PC-9 (cell line): ENCODE results near the gene SLAMF8. TPM values are rescaled to one million over a fixed set of nuclear protein-coding genes. Genes with fewer than 3 reads are reported as not detected.

Experiments
- Bru-seq: library from RNA; stranded (reverse); fragments of 400-500 nt; gene quantifications from one replicate; lab custom pipeline; 2021; lab: Mats Ljungman, UMichigan
- BruChase-seq, 2 experiments: library from RNA; stranded (reverse); fragments of 400-500 nt; gene quantifications; one replicate each; lab custom pipeline; 2021; lab: Mats Ljungman, UMichigan
- BruUV-seq: library from RNA; stranded (reverse); fragments of 400-500 nt; replicated peaks from 2 replicates; lab custom pipeline; 2021; lab: Mats Ljungman, UMichigan
- CTCF ChIA-PET: fragments of 300-600 bp; sonication (Branson Sonifier 250); formaldehyde crosslinking; loops from one replicate; lab custom pipeline; 2022; ENCODE audit warnings: antibody characterized with exemption; lab: Charles Lee
- POLR2A ChIA-PET: fragments of 300-600 bp; sonication (Branson Sonifier 250); formaldehyde crosslinking; loops from one replicate; lab custom pipeline; 2022; ENCODE audit warnings: antibody characterized with exemption; ENCODE audit not compliant: unreplicated experiment; lab: Charles Lee
- DNase-seq, 2 experiments: peaks; one replicate each; pipeline versions ENCODE4 v3.0.0 to v3.0.0-alpha.2; 2015 to 2022; ENCODE audit warnings: mixed read lengths in 1 of 2
- H2AFZ ChIP-seq: fragments of 200-600 bp; sonication (generic); 2 replicates; pipeline ENCODE4 v1.8.1; 2017; ENCODE audit warnings: antibody characterized with exemption
- H3F3A ChIP-seq: fragments of 200-600 bp; sonication (generic); 2 replicates; pipeline ENCODE4 v1.8.1; 2017; ENCODE audit warnings: antibody characterized with exemption, mild to moderate bottlenecking, low read depth; ENCODE audit not compliant: insufficient read depth
- H3K27ac ChIP-seq: fragments of 200-600 bp; sonication (generic); 2 replicates; pipeline ENCODE4 v1.6.1; 2016; ENCODE audit warnings: mixed run types
- H3K27me3 ChIP-seq: fragments of 200-600 bp; sonication (generic); 2 replicates; pipeline ENCODE4 v1.6.1; 2016; ENCODE audit warnings: low read depth, mixed run types; ENCODE audit not compliant: insufficient read depth
- H3K36me3 ChIP-seq: fragments of 200-600 bp; sonication (generic); 2 replicates; pipeline ENCODE4 v1.6.1; 2016; ENCODE audit warnings: low read depth, mixed run types
- H3K4me1 ChIP-seq: fragments of 200-600 bp; sonication (generic); replicated peaks from 2 replicates; pipeline ENCODE4 v1.6.1; 2016; ENCODE audit warnings: mixed run types; ENCODE audit not compliant: insufficient read depth
- H3K4me2 ChIP-seq: fragments of 200-600 bp; sonication (generic); 2 replicates; pipeline ENCODE4 v1.6.1; 2017; ENCODE audit warnings: mixed run types
- H3K4me3 ChIP-seq: fragments of 200-600 bp; sonication (generic); 2 replicates; pipeline ENCODE4 v1.6.1; 2016; ENCODE audit warnings: mixed run types
- H3K79me2 ChIP-seq: fragments of 200-600 bp; sonication (generic); 2 replicates; pipeline ENCODE4 v1.6.1; 2017; ENCODE audit warnings: low read depth, mixed run types
- H3K9me2 ChIP-seq: fragments of 200-600 bp; sonication (generic); 2 replicates; pipeline ENCODE4 v1.8.1; 2017; ENCODE audit warnings: mild to moderate bottlenecking; ENCODE audit not compliant: insufficient read depth
- H3K9me3 ChIP-seq: fragments of 200-600 bp; sonication (generic); 2 replicates; pipeline ENCODE4 v1.8.1; 2016; ENCODE audit warnings: low read depth; ENCODE audit not compliant: insufficient read depth
- H4K20me1 ChIP-seq: fragments of 200-600 bp; sonication (generic); 2 replicates; pipeline ENCODE4 v1.8.1; 2017; ENCODE audit not compliant: insufficient read depth
- EZH2 ChIP-seq: fragments of 200-600 bp; sonication (generic); IDR thresholded peaks from 2 replicates; pipeline ENCODE4 v1.8.0; 2017; ENCODE audit warnings: antibody characterized with exemption, low read depth
- intact Hi-C: fragments of 100-400 bp; cut with micrococcal nuclease; formaldehyde crosslinking; loops from one replicate; pipeline ENCODE4 v1.10.0; 2022; ENCODE audit not compliant: unreplicated experiment
- long read RNA-seq: library from polyadenylated mRNA; stranded (forward); transcript quantifications from one replicate; pipeline ENCODE4 v2.0.0, GENCODE V29; 2022
- total RNA-seq: library from RNA; stranded (reverse); gene quantifications from 2 replicates; pipeline ENCODE4 v1.2.3, GENCODE V29; 2021
- TF ChIP-seq, protein P1 (sequence below): fragments of 200-600 bp; sonication (generic); conservative IDR thresholded peaks from 2 replicates; pipeline ENCODE4 v1.6.1; 2017; ENCODE audit warnings: mixed run types, antibody characterized with exemption, mild to moderate bottlenecking, moderate library complexity

The SLAMF8 gene
- total RNA-seq (not detected in 2 replicates), Bru-seq, nascent RNA (not detected), BruChase-seq, experiment 1, labeled RNA remaining after a 2-hour chase (not detected), BruChase-seq, experiment 2, labeled RNA remaining after a 6-hour chase (not detected)
- long read RNA-seq = 0 reads

DNA sequence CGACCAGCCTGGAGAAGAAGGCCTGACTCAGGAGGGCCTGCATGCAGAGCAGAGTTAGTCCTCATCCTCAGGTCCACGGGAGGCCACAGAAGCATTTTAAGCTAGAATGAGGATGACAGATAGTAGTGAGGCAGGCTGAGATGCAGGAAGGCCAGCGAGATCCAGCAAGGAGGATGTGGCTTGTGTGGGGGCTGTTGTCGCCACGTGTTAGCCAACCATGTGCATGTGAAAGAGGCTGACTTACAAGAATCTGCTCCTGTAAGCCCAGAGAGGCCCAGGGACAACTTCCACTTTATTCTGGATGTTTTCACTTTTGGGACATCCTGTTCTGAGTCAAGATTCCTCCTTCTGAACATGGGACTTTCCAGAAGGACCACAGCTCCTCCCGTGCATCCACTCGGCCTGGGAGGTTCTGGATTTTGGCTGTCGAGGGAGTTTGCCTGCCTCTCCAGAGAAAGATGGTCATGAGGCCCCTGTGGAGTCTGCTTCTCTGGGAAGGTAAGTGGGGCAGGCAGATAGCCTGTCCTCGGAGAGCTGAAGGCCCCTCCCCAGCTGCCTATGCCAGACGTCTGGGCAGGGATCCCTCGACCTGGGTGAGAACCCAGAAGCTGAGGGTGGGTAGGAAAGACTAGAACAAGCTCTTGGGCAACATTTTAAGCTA, at the start of gene SLAMF8:
SLAMF8 (plus strand) TSS at position 433 of the 661 bp plus-strand sequence; CDS start at position 459, 26 bp downstream.
- H3K36me3 ChIP-seq = no peaks in the 10 kb centered on the region
- no peak within 1 kb of the TSS for H3K27ac ChIP-seq
- H3K9me2 ChIP-seq = no peaks in the 10 kb centered on the region
- H4K20me1 ChIP-seq = no peaks in the 10 kb centered on the region
- no peaks in the 10 kb centered on the region for H3K9me3 ChIP-seq
- no peak within 1 kb of the TSS for H2AFZ ChIP-seq
- ChIA-PET POLR2A (no interaction called here), CTCF (no interaction called here)
- H3K4me3 ChIP-seq = no peak within 1 kb of the TSS
- no peaks in the 10 kb centered on the region for H3K79me2 ChIP-seq
- peaks cover 21% of the 10 kb centered on the region for H3K27me3 ChIP-seq
- no peak for TF ChIP-seq EZH2
- TF ChIP-seq, protein P1, sequence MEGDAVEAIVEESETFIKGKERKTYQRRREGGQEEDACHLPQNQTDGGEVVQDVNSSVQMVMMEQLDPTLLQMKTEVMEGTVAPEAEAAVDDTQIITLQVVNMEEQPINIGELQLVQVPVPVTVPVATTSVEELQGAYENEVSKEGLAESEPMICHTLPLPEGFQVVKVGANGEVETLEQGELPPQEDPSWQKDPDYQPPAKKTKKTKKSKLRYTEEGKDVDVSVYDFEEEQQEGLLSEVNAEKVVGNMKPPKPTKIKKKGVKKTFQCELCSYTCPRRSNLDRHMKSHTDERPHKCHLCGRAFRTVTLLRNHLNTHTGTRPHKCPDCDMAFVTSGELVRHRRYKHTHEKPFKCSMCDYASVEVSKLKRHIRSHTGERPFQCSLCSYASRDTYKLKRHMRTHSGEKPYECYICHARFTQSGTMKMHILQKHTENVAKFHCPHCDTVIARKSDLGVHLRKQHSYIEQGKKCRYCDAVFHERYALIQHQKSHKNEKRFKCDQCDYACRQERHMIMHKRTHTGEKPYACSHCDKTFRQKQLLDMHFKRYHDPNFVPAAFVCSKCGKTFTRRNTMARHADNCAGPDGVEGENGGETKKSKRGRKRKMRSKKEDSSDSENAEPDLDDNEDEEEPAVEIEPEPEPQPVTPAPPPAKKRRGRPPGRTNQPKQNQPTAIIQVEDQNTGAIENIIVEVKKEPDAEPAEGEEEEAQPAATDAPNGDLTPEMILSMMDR = no peak
- no peaks in the 10 kb centered on the region for H3F3A ChIP-seq
- no peak for DNase-seq
- no peaks in the 10 kb centered on the region for H3K4me1 ChIP-seq
- intact Hi-C loops = no loop called here
- BruUV-seq = no TSS peak
- H3K4me2 ChIP-seq = no peak within 1 kb of the TSS

DNA sequence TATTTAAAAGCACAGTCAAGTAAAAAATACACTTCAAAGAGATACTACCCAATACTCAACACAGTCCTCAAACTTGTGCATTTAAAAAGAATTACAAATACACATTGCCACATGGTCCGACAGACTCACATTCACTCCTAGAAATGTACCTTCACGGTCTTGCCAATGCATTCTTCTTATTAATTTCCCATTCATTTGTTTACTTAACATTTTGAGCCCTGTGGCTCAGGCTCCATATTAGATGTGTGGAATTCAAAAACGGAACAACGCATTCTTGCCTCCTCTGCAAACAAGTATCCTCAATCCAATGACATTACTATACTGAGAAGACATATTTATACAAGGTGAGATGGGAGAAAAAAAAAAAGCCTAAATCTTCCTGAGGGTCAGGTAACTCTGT, 48.4 kb upstream of the SLAMF8 start:
- Histone ChIP-seq H3F3A (no peaks in the 10 kb centered on the region), H2AFZ (no peak overlapping the region), H3K4me3 (no peak overlapping the region), H3K79me2 (peaks cover 4% of the 10 kb centered on the region; the same call in 1 of the 2 replicates), H4K20me1 (no peaks in the 10 kb centered on the region), H3K4me2 (no peak overlapping the region), H3K9me3 (no peaks in the 10 kb centered on the region), H3K27ac (no peak overlapping the region), H3K9me2 (no peaks in the 10 kb centered on the region), H3K4me1 (peaks cover 4% of the 10 kb centered on the region; the same call in 1 of the 2 replicates), H3K27me3 (no peaks in the 10 kb centered on the region), H3K36me3 (no peaks in the 10 kb centered on the region)
- ChIA-PET POLR2A (no interaction called here), CTCF (interaction anchor here (1.2 kb wide), 1 partner anchor 21 kb away, joined by 3 read pairs; no protein-coding TSS in a partner anchor)
- no TSS peak for BruUV-seq
- TF ChIP-seq, protein P1 = no peak
- TF ChIP-seq EZH2 = no peak
- intact Hi-C loops = no loop called here
- DNase-seq = no peak

DNA sequence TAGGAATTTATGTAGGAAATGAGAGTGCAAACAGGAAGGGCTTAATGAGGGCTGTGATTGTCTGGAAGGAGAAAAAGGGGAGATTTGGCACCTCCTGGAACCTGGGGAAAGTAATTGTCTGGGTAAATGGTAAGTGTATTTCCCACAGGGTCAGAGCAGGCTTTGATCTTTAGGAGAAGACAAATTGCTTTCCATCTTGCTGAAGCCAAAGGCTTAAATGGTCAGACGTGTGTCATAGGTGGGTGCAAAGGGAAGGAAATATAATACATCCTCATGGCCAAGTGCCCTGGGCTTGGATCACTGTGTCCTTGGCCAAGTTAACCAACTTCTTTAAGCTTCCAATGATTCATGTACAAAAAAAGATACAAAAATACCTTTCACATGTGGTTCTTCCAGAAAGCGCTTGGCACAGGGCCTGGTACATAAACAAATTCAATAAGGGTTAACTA, 47.2 kb upstream of the SLAMF8 start:
- no TSS peak for BruUV-seq
- DNase-seq = no peak
- Histone ChIP-seq H3K27ac (no peak overlapping the region), H3F3A (no peaks in the 10 kb centered on the region), H3K9me3 (no peaks in the 10 kb centered on the region), H3K79me2 (peaks cover 4% of the 10 kb centered on the region; the same call in 1 of the 2 replicates), H4K20me1 (no peaks in the 10 kb centered on the region), H3K9me2 (no peaks in the 10 kb centered on the region), H3K4me1 (peaks cover 4% of the 10 kb centered on the region; the same call in 1 of the 2 replicates), H3K27me3 (no peaks in the 10 kb centered on the region), H2AFZ (no peak overlapping the region), H3K4me2 (no peak overlapping the region; the same call in 1 of the 2 replicates), H3K4me3 (no peak overlapping the region), H3K36me3 (no peaks in the 10 kb centered on the region)
- CTCF ChIA-PET = no interaction called here
- POLR2A ChIA-PET = no interaction called here
- TF ChIP-seq EZH2 = no peak
- TF ChIP-seq, protein P1 = no peak
- intact Hi-C loops = no loop called here
